DND-41 (cell line): ENCODE measurements around the gene RGS8.

ENCODE experiments used
- ATAC-seq: fragments of 200-7000 bp; cut with Tn5 transposase; 3 replicates; pipeline ENCODE4 v1.9.1; 2021; ENCODE audit warnings: low read depth; ENCODE audit not compliant: insufficient read depth
- DNase-seq: peaks from one replicate; pipeline ENCODE4 v3.0.0-alpha.2; 2020
- H2AFZ ChIP-seq: 2 replicates; pipeline ENCODE4 v1.6.0; 2012; ENCODE audit warnings: low read depth, low read length
- H3K27ac ChIP-seq: 2 replicates; pipeline ENCODE4 v1.5.1; 2012; ENCODE audit warnings: low read length, inconsistent platforms
- H3K27me3 ChIP-seq: fragments of 200-600 bp; sonication (generic); 2 replicates; pipeline ENCODE4 v1.6.0; 2012; ENCODE audit warnings: low read length, mild to moderate bottlenecking, inconsistent platforms; ENCODE audit not compliant: insufficient read depth, poor library complexity
- H3K36me3 ChIP-seq: 2 replicates; pipeline ENCODE4 v1.5.1; 2012; ENCODE audit warnings: low read length, inconsistent platforms; ENCODE audit not compliant: insufficient read depth
- H3K4me1 ChIP-seq: 2 replicates; pipeline ENCODE4 v1.5.1; 2012; ENCODE audit warnings: mild to moderate bottlenecking, low read length; ENCODE audit not compliant: insufficient read depth
- H3K4me2 ChIP-seq: 2 replicates; pipeline ENCODE4 v1.6.0; 2012; ENCODE audit warnings: mild to moderate bottlenecking, moderate library complexity, low read length, inconsistent platforms; ENCODE audit not compliant: insufficient read depth
- H3K4me3 ChIP-seq, 2 experiments: fragments of 200-600 bp in 1 of 2; shearing (Covaris generic) in 1 of 2; 2 replicates each; pipeline ENCODE4 v1.5.1; 2012 to 2016; ENCODE audit warnings: inconsistent platforms in 2 of 2, low read length in 2 of 2, mild to moderate bottlenecking in 2 of 2, low read depth in 1 of 2, moderate library complexity in 1 of 2
- H3K79me2 ChIP-seq: 2 replicates; pipeline ENCODE4 v1.6.0; 2012; ENCODE audit warnings: low read length, inconsistent platforms; ENCODE audit not compliant: insufficient read depth
- H3K9ac ChIP-seq: 2 replicates; pipeline ENCODE4 v1.6.0; 2012; ENCODE audit warnings: low read depth, mild to moderate bottlenecking, inconsistent platforms, low read length, moderate library complexity
- H3K9me3 ChIP-seq: 2 replicates; pipeline ENCODE4 v1.5.1; 2012; ENCODE audit warnings: low read length, moderate library complexity, mild to moderate bottlenecking, inconsistent platforms; ENCODE audit not compliant: insufficient read depth, severe bottlenecking
- H4K20me1 ChIP-seq: 2 replicates; pipeline ENCODE4 v1.6.0; 2012; ENCODE audit warnings: low read length; ENCODE audit not compliant: insufficient read depth
- CTCF ChIP-seq: IDR thresholded peaks from 2 replicates; pipeline ENCODE4 v1.5.1; 2012; ENCODE audit warnings: borderline replicate concordance, low read length, moderate library complexity, mild to moderate bottlenecking; ENCODE audit not compliant: poor library complexity, severe bottlenecking; ENCODE audit errors: extremely low read depth
- EZH2 ChIP-seq: IDR thresholded peaks from 3 replicates; pipeline ENCODE4 v1.6.1; 2012; ENCODE audit warnings: borderline replicate concordance, low read depth, mild to moderate bottlenecking, moderate library complexity, low read length, inconsistent platforms; ENCODE audit not compliant: severe bottlenecking

RGS8 gene

GRCh38 chr1:182688436-182689205 lies 4.2 kb upstream of the RGS8 start:
- Histone ChIP-seq H3K4me2 (no peak overlapping the region), H3K9ac (no peak overlapping the region)

GRCh38 chr1:182687361-182687760 lies 3.0 kb upstream of the RGS8 start:
- Histone ChIP-seq H3K4me1 (no peaks in the 10 kb centered on the region), H3K9ac (no peak overlapping the region), H3K36me3 (no peaks in the 10 kb centered on the region), H3K9me3 (no peaks in the 10 kb centered on the region), H3K27me3 (no peaks in the 10 kb centered on the region), H4K20me1 (no peaks in the 10 kb centered on the region), H3K79me2 (no peaks in the 10 kb centered on the region), H2AFZ (no peak overlapping the region), H3K4me2 (no peak overlapping the region), H3K27ac (no peak overlapping the region), H3K4me3 (no peak overlapping the region)
- TF ChIP-seq CTCF (no peak), EZH2 (no peak)
- ATAC-seq (no peak), DNase-seq (no peak)

More at GRCh38 chr1:182688436-182689205, 4.2 kb upstream of the RGS8 start:
- Histone ChIP-seq H3K9me3 (peaks cover 3% of the 10 kb centered on the region), H2AFZ (no peak overlapping the region), H3K27me3 (no peaks in the 10 kb centered on the region), H3K36me3 (no peaks in the 10 kb centered on the region), H4K20me1 (no peaks in the 10 kb centered on the region), H3K79me2 (no peaks in the 10 kb centered on the region), H3K4me1 (no peaks in the 10 kb centered on the region), H3K4me3 (no peak overlapping the region), H3K27ac (no peak overlapping the region)
- ATAC-seq (no peak), DNase-seq (no peak)
- TF ChIP-seq CTCF (no peak), EZH2 (no peak)

GRCh38 chr1:182686446-182686845 lies 2.1 kb upstream of the RGS8 start:
- Histone ChIP-seq H3K4me2 (no peak overlapping the region), H3K27me3 (no peaks in the 10 kb centered on the region), H3K36me3 (no peaks in the 10 kb centered on the region), H4K20me1 (no peaks in the 10 kb centered on the region), H3K27ac (no peak overlapping the region), H2AFZ (no peak overlapping the region), H3K4me3 (no peak overlapping the region), H3K4me1 (no peaks in the 10 kb centered on the region), H3K9me3 (no peaks in the 10 kb centered on the region), H3K9ac (no peak overlapping the region), H3K79me2 (no peaks in the 10 kb centered on the region)
- ATAC-seq (no peak), DNase-seq (no peak)
- TF ChIP-seq EZH2: no peak
- TF ChIP-seq CTCF: no peak
